ENCODE data around the gene SCAF1. TPM values are rescaled to one million over a fixed set of nuclear protein-coding genes. Genes with fewer than 3 reads are reported as not detected.

SCAF1 gene
- 10.0 and 14.0 TPM in 2 replicates for total RNA-seq

GRCh38 chr19:49641688-49642491 is at the start of gene SCAF1:
TSS of gene SCAF1 (plus strand) at chr19:49642209. CDS start at chr19:49645027, 2,818 bp downstream.

GRCh38 chr19:49640113-49640898 is 1.7 kb upstream of the SCAF1 start, which contains the start of gene RRAS:
TSS of gene RRAS (minus strand) at chr19:49640143. CDS start at chr19:49640098, 45 bp downstream.

GRCh38 chr19:49665351-49666119 is 23.5 kb downstream of the SCAF1 start, which contains the start of the genes BCL2L12 and IRF3:
TSS of gene BCL2L12 (plus strand) at chr19:49665933. CDS start at chr19:49666693, 760 bp downstream.
TSS of gene IRF3 (minus strand) at chr19:49665857. CDS start at chr19:49664838, 1,019 bp downstream.

GRCh38 chr19:49677231-49677900 is 35.4 kb downstream of the SCAF1 start, which contains the start of gene PRMT1:
TSS of gene PRMT1 (plus strand) at chr19:49677271. CDS start at chr19:49677281, 10 bp downstream.

GRCh38 chr19:49689133-49690078 is 47.4 kb downstream of the SCAF1 start, which contains the start of gene ADM5:
TSS of gene ADM5 (plus strand) at chr19:49689594. CDS start at chr19:49689838, 244 bp downstream.

GRCh38 chr19:49690656-49691242 is 48.7 kb downstream of the SCAF1 start, which contains the start of gene CPT1C:
TSS of gene CPT1C (plus strand) at chr19:49691116. CDS start at chr19:49692253, 1,137 bp downstream.

Other genes with a start within 250 kb of the SCAF1 start
- not detected in 2 replicates for gene PTH2, start 218.8 kb upstream of the SCAF1 start, total RNA-seq
- gene GFY, start 216.8 kb upstream of the SCAF1 start, total RNA-seq = not detected in 2 replicates
- gene SLC17A7, start 200.7 kb upstream of the SCAF1 start, total RNA-seq = 0.09 TPM in 2 replicates
- gene PIH1D1, start 190.4 kb upstream of the SCAF1 start, total RNA-seq = 131 and 146 TPM in 2 replicates
- 31.3 and 66.9 TPM in 2 replicates for gene ALDH16A1, start 189.0 kb upstream of the SCAF1 start, total RNA-seq
- gene FLT3LG, start 168.0 kb upstream of the SCAF1 start, total RNA-seq = 1.1 and 1.4 TPM in 2 replicates
- gene RPL13A, start 154.6 kb upstream of the SCAF1 start, total RNA-seq = 3,283 and 3,317 TPM in 2 replicates
- 3,523 and 3,741 TPM in 2 replicates for gene RPS11, start 145.8 kb upstream of the SCAF1 start, total RNA-seq
- gene FCGRT, start 129.5 kb upstream of the SCAF1 start, total RNA-seq = 64.2 and 84.9 TPM in 2 replicates
- gene RCN3, start 114.2 kb upstream of the SCAF1 start, total RNA-seq = 119 and 156 TPM in 2 replicates
- gene NOSIP, start 61.7 kb upstream of the SCAF1 start, total RNA-seq = 128 and 141 TPM in 2 replicates
- 1.4 and 4.2 TPM in 2 replicates for gene PRRG2, start 60.9 kb upstream of the SCAF1 start, total RNA-seq
- gene PRR12, start 51.0 kb upstream of the SCAF1 start, total RNA-seq = 1.8 and 3.6 TPM in 2 replicates
- 26.4 and 63.0 TPM in 2 replicates for gene RRAS, start 2.1 kb upstream of the SCAF1 start, total RNA-seq
- gene IRF3, start 23.6 kb downstream of the SCAF1 start, total RNA-seq = 53.0 and 68.9 TPM in 2 replicates
- 5.4 and 6.0 TPM in 2 replicates for gene BCL2L12, start 23.7 kb downstream of the SCAF1 start, total RNA-seq
- 484 and 610 TPM in 2 replicates for gene PRMT1, start 35.1 kb downstream of the SCAF1 start, total RNA-seq
- 0.47 and 0.54 TPM in 2 replicates for gene ADM5, start 47.4 kb downstream of the SCAF1 start, total RNA-seq
- gene CPT1C, start 48.9 kb downstream of the SCAF1 start, total RNA-seq = 15.3 and 16.9 TPM in 2 replicates
- 0.09 TPM in 1 of 2 replicates, not detected in the other for gene TSKS, start 121.1 kb downstream of the SCAF1 start, total RNA-seq
- gene AP2A1, start 124.8 kb downstream of the SCAF1 start, total RNA-seq = 54.7 and 63.5 TPM in 2 replicates
- gene FUZ, start 171.1 kb downstream of the SCAF1 start, total RNA-seq = 13.9 and 25.0 TPM in 2 replicates
- gene MED25, start 176.1 kb downstream of the SCAF1 start, total RNA-seq = 11.9 and 15.3 TPM in 2 replicates
- 54.4 and 80.2 TPM in 2 replicates for gene PTOV1, start 208.9 kb downstream of the SCAF1 start, total RNA-seq
- gene PNKP, start 225.4 kb downstream of the SCAF1 start, total RNA-seq = 36.7 and 47.2 TPM in 2 replicates
- 7.6 and 9.1 TPM in 2 replicates for gene AKT1S1, start 235.1 kb downstream of the SCAF1 start, total RNA-seq
- gene TBC1D17, start 235.5 kb downstream of the SCAF1 start, total RNA-seq = 4.7 and 5.1 TPM in 2 replicates

Data from endothelial cell of coronary artery (primary cell).